Breast epithelium (tissue), 3 donors: ENCODE measurements around the gene GOLGA6L9.
"Not testable (repeated sequence)": the region's sequence is repeated elsewhere in the genome, so short reads cannot be mapped to it uniquely, and the experiment has no call there.

Source experiments
- POLR2A ChIP-seq: fragments of 450-650 bp; IDR thresholded peaks from one replicate; pipeline ENCODE4 v1.6.1; 2016; ENCODE audit warnings: antibody characterized with exemption, mild to moderate bottlenecking, moderate library complexity
- POLR2AphosphoS5 ChIP-seq, 3 donors: sonication (generic); formaldehyde crosslinking; IDR thresholded peaks; one replicate each; pipeline ENCODE4 v1.6.1; 2017; ENCODE audit warnings: antibody characterized with exemption in 3 of 3
- TF ChIP-seq, protein P1 (sequence below), 3 donors: fragments of 450-650 bp; IDR thresholded peaks; one replicate each; pipeline ENCODE4 v1.5.1; 2016 to 2017; ENCODE audit warnings: antibody characterized with exemption in 3 of 3, mild to moderate bottlenecking in 3 of 3, moderate library complexity in 3 of 3

DNA sequence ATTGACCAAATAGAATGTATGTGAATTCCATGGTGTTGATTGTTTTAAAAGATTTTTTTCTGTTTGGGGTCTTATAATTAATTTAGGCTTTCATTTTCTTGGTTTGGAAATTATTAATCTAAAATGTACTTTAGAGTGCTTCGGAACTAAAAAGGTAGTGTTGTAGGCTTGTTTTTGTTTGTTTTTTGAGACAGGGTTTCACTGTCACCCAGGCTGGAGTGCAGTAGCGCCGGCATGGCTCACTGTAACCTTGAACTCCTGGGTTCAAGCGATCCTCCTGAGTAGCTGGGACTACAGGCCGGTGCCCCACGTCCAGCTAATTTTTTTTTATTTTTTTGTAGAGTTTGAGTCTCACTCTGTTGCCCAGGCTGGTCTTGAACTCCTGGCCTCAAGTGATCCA is 27.7 kb upstream of the GOLGA6L9 start:
- TF ChIP-seq, protein P1, sequence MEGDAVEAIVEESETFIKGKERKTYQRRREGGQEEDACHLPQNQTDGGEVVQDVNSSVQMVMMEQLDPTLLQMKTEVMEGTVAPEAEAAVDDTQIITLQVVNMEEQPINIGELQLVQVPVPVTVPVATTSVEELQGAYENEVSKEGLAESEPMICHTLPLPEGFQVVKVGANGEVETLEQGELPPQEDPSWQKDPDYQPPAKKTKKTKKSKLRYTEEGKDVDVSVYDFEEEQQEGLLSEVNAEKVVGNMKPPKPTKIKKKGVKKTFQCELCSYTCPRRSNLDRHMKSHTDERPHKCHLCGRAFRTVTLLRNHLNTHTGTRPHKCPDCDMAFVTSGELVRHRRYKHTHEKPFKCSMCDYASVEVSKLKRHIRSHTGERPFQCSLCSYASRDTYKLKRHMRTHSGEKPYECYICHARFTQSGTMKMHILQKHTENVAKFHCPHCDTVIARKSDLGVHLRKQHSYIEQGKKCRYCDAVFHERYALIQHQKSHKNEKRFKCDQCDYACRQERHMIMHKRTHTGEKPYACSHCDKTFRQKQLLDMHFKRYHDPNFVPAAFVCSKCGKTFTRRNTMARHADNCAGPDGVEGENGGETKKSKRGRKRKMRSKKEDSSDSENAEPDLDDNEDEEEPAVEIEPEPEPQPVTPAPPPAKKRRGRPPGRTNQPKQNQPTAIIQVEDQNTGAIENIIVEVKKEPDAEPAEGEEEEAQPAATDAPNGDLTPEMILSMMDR (IDR thresholded peaks at IDR 0.05) = not testable (repeated sequence)
- not testable (repeated sequence) for TF ChIP-seq POLR2A; POLR2AphosphoS5 (IDR thresholded peaks at IDR 0.05)
